NCI-H1694 (cell line): ENCODE measurements around the gene CLN6.
A peak's percentile ranks its signal among the peaks of the same experiment; 100 is the strongest.

Source experiments
- DNase-seq: peaks from one replicate; lab custom pipeline; 2025; lab: John Stamatoyannopoulos, UW

Gene CLN6

DNA sequence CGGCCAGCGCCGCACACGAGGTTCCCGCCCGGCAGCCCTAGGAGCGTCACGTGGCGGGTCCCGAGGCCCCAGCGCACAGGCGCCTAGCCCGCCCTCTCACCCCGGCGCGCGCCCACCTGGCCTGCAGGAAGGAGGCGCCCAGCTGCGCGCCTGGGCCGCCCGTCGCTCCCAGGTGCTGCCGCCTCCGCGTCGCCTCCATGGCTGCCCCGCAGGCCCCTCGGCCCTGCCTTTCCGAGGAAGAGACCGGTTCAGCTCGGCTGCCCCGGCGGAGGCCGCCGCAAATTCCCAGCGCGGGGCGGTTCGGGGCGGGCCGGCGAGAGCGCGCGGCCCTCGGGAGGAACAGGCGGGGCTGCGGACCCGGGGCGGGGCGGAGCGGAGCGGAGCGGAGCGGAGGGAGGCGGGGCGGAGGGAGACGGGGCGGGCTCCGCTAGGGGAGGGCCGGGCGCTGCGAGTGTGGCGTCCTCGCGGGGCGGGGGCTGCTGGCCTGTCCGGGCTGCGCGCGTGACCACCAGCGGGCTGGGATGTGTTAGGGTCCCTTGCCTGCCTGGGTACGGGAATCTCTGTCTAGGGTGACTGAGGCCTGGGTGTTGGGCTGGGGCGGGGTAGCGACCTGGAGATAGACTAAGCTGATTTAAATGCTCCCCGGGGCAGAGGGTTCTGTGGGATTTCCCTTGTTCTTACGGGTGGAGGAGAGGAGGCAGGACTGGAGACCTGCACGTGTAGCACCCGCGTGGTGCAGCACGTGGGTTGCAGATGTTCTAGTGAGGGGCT is at the start of gene CLN6:
Gene CLN6 (minus strand): TSS at position 343 of the 771 bp plus-strand sequence. CDS start 144 bp downstream, at position 199.
- DNase-seq, result peak; percentile 55

DNA sequence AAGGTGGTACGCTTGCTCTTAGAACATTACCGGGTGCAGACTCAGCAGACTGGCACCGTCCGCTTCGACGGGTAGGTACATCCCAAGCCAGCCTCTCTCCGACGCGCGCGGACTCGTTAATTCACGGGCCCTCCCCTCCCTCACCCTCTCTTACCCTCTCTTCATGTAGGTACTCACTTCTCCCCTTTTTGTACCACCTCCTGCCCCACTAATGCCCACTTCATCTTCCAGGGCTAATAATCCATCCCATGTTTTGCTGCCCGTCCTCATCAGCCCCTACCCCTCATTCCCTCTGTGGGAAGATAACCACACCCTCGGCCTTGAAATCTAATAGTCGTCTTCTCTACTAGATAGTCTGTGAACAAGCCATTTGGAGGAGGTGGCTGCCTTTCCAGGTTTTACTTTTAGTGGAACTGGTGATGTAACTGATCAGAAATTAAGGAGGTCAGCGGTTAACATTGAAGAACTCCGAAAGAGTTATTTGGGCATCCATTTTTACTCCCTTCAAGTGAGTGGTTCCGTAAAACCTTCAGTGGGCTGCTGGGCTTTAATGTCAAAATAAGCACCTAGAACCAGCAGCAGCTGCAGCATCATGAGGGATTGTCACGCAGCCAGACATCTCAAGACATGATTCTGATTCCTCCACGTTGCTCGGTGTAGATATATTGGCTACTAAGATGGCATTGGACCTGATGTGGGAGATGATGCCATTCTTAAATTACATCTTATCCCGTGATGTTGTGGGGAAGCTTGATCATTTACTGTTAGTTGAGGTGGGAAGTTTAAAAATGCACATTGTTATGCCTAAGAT is 49.3 kb upstream of the CLN6 start:
- DNase-seq, result peak; percentile 4

- no peak for DNase-seq
Measured at GRCh38 chr15:68278345-68278594, 48.7 kb upstream of the CLN6 start.

- DNase-seq, result peak; percentile 73
Measured at GRCh38 chr15:68277603-68278344, 48.2 kb upstream of the CLN6 start, which contains the start of gene FEM1B. TSS of gene FEM1B (plus strand) at chr15:68277745. CDS start at chr15:68278418, 673 bp downstream.

DNA sequence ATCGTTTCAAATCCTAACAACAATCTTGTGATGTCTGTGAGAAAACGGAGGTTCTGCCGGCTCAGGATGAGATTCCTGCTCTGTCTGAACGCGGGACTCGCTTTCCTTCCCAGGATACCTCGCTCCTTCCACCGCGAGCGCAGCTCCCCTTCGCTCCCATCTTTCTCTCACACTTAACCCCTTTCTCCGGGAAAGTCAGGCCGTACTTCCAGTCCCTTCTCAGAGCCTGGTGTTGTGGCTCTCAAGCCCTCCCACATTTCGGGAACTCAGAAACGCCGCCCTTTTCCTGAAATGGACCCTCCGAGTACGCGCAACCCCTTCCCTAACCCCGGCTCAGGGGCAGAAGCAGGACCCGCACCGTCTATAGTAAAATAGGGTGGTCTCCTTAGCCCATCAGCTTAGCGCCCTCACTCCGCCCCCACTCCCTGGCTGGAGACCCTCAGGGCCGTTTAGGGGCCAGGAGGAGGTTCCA is 47.6 kb upstream of the CLN6 start:
- DNase-seq, result peak; percentile 66

- DNase-seq, result no peak
Measured at GRCh38 chr15:68276668-68277067, 47.1 kb upstream of the CLN6 start.

DNA sequence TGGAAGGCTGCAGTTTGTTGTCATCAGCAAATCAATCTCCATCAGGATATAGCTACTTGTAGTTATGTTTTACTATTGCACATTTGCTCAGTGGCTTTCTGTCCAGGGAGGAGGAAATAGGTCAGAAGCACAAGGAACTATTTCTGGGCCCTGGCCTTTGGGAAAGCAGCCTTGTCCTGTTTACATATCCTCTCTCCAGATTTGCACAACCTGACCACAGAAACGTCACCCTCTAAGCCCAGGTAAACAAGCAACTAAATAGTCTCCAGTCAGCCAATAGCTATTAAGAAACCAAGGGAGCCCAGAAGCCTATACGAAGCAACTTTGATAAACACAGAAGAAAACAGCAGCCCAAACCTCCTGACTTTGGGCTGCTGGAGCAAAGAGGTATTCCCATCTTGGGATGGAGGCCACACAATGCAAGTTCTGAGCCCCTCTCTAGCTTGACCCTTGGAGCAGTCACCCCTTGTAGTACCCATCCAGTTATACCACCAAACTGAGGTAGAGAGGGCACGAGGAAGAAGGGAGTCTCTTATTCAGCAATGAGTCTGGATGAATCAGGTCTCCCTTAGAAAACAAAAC is 45.7 kb upstream of the CLN6 start:
- no peak for DNase-seq

GRCh38 chr15:68274201-68274848 is 44.8 kb upstream of the CLN6 start:
- no peak for DNase-seq

DNA sequence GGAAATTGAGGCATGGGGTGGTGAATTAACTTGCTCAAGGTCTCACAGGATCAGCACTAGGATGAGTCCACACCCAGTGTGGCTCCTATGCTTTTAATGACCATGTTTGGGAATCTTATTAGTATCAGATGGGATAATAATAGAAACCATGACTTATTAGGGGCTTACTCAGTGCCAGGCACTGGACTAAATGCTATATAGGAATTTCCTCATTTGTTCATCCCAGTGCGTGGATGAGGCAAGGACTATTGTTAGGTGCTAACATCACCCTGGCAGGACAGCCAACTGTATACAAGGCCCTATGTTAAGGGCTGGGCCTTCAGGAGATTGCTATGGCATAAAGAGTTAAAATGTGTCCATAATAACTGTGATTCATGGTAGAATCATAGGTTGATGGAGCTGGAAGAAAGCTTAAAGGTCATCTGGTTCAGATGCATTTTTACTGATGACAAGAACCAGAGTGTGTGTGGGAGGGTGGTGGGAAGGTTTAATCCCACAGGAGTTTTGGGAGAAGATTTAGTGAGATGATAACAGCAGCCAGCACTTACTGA is 43.3 kb upstream of the CLN6 start:
- no peak for DNase-seq

GRCh38 chr15:68271854-68272471 is 42.4 kb upstream of the CLN6 start:
- DNase-seq, result no peak

DNA sequence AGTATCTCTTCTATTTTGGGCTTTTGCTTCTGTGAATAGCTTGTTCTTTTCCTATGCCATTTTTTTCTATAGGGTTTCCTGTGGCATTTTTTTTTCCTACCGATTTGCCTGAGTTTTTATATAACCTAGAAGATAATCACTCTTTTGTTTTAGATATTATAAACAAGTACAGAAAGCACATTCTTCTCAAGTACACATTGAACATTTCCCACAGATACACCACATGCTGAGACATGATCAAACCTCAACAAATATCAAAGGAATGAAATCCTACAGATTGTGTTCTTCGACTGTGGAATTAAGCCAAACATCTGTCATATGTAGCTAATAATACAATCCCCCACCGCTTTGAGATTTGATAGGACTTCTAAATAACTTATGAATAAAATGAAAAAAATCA is 38.9 kb upstream of the CLN6 start:
- peak; percentile 12 for DNase-seq

DNA sequence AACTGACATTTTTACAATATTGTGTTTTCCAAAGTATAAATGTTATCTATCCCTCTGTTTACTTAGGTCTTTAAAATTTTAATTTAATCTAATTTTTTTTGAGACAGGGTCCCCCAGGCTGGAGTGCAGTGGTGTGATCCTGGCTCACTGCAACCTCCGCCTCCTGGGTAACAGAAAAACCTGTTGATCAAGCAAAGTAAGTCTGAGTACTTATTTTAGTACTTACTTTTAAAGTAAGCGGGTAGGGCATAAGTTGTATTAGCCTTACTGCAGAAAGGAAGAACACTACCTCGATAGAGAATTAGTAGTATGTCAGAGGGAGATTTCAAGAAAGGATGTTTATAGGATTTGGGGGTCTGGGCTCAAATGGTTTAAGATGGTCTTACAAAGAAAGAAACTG is 36.1 kb upstream of the CLN6 start:
- no peak for DNase-seq

GRCh38 chr15:68265081-68265480 is 35.6 kb upstream of the CLN6 start:
- DNase-seq, result no peak

DNA sequence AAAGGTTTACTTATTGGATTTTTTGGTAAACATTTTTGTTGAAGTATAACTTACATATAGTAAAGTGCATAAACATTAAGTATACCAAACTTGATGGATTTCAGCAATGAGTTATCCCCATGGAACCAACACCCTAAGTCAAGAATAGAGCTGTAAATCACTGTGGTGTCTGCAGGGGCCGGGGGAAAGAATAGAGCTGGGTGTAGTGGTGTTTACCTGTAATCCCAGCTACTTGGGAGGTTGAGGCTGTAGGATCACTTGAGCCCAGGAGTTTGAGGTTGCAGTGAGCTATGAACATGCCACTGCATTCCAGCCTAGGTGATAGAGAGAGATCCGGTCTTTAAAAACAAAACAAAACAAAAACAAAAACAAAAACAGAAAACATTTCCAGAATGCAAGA is 34.8 kb upstream of the CLN6 start:
- no peak for DNase-seq

- no peak for DNase-seq
Measured at GRCh38 chr15:68262514-68263356, 33.2 kb upstream of the CLN6 start.

- no peak for DNase-seq
Measured at GRCh38 chr15:68261980-68262379, 32.5 kb upstream of the CLN6 start.

DNA sequence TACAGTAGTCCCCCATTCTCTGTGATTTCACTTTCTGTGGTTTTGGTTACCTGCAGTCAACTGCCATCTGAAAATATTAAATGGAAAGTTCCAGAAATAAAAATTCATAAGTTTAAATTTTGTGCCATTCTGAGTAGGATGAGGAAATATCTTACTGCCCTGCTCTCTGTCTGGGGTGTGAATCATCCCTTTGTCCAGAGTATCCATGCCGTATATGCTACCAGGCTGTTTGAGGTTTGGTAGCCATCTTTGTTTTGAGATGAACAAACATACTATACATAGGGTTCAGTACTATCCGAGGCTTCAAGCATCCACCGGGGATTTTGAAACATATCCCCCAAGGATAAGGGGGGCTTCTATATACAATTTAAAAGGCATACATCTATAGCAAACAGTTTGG is 31.7 kb upstream of the CLN6 start:
- no peak for DNase-seq

DNA sequence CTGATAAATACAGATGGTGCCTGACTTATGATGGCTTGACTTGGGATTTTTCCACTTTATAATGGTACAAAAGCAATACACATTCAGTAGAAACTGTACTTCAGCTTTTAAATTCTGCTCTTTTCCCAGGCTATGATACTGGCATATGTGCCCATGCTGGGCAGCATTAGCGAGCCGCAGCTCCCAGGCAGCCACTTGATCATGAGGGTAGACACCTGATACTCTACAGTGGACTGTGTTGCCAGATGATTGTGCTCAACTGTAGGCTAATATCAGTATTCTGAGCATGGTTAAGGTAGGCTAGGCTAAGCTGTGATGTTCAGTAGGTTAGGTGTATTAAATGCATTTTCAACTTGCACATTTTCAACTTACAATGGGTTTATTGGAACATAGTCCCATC is 30.4 kb upstream of the CLN6 start:
- DNase-seq, result no peak

DNA sequence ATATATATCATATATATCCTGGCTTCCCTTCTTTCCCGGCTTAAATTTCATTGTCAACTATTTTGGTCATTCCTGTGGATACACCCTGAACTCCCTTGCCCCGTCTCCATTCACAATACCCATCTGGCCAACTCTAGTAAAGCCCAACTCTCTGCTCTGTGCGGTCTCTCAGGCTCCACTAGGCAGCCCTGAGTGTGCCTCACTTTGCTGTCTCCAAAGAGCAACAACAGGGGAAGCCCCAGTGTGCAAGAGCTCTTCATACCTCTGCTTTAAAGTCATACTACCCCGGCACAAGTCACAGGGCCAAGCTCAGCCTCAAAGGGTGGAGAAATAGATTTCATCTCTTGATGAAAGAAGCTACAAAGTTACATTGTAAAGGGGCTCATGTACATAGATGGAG is 29.2 kb upstream of the CLN6 start:
- DNase-seq, result no peak
